ENCODE results near the gene INSL3. TPM values are rescaled to one million over a fixed set of nuclear protein-coding genes. Genes with fewer than 3 reads are reported as not detected.
"Not testable (repeated sequence)": the region's sequence is repeated elsewhere in the genome, so short reads cannot be mapped to it uniquely, and the experiment has no call there.

Gene INSL3
- total RNA-seq, 1 experiment from 2014 or later = 0.57 TPM

- in situ Hi-C loops (cut with HindIII; ENCODE audit: low pct_unique_long_range_greater_than_20kb, low sequenced_read_pairs) = no loop called here
- Histone ChIP-seq H3K27ac (ENCODE audit: low read length) (no peak overlapping the region), H3K4me1 (ENCODE audit: control insufficient read depth, insufficient read depth, low read length) (0 out of 2 replicates have a peak, but pooled peaks cover 3% of the 10 kb centered on the region), H3K27me3 (ENCODE audit: control insufficient read depth, insufficient read depth, low read length) (no peaks in the 10 kb centered on the region), H3K9me3 (ENCODE audit: control insufficient read depth, insufficient read depth, low read depth, low read length) (no peaks in the 10 kb centered on the region), H3K36me3 (ENCODE audit: control insufficient read depth, insufficient read depth, low read length) (no peaks in the 10 kb centered on the region; the same call in 1 of the 2 replicates), H3K4me3 (ENCODE audit: low read depth in 2 of 2, low read length in 2 of 2) (no peak overlapping the region)
- CTCF ChIA-PET = interaction anchor here (0.6 kb wide), 1 partner anchor 282 kb away, joined by 3 read pairs; no protein-coding TSS in a partner anchor
- BruUV-seq (replicated peaks) = no TSS peak
- TF ChIP-seq CTCF (IDR thresholded peaks at IDR 0.05) (no peak), TCF7L2 (IDR thresholded peaks at IDR 0.05; ENCODE audit: low read depth, low read length) (no peak), REST (IDR thresholded peaks at IDR 0.05; ENCODE audit: insufficient read depth in 1 of 2, low read depth in 2 of 2, low read length in 1 of 2) (no peak), SIN3A (IDR thresholded peaks at IDR 0.05; ENCODE audit: borderline replicate concordance, insufficient read depth, low read depth, low read length) (no peak), POLR2AphosphoS5 (IDR thresholded peaks at IDR 0.05; ENCODE audit: low read depth, low read length) (no peak)
- ATAC-seq (peak; percentile 74), DNase-seq (ENCODE audit: low read depth, low spot score) (no peak)
- intact Hi-C loops (cut with micrococcal nuclease; ENCODE audit: unreplicated experiment) = no loop called here
- POLR2A ChIA-PET = no interaction called here
Observed at GRCh38 chr19:17778251-17778967, 42.9 kb downstream of the INSL3 start.

- H3K36me3 ChIP-seq (ENCODE audit: control insufficient read depth, insufficient read depth, low read length); H3K27me3 ChIP-seq (ENCODE audit: control insufficient read depth, insufficient read depth, low read length); H3K27ac ChIP-seq (ENCODE audit: low read length); DNase-seq (ENCODE audit: low read depth, low spot score); BruUV-seq (replicated peaks); intact Hi-C loops (cut with micrococcal nuclease; ENCODE audit: unreplicated experiment); ATAC-seq; H3K9me3 ChIP-seq (ENCODE audit: control insufficient read depth, insufficient read depth, low read depth, low read length); H3K4me3 ChIP-seq (ENCODE audit: low read depth in 2 of 2, low read length in 2 of 2); POLR2A ChIA-PET; H3K4me1 ChIP-seq (ENCODE audit: control insufficient read depth, insufficient read depth, low read length); in situ Hi-C loops (cut with HindIII; ENCODE audit: low pct_unique_long_range_greater_than_20kb, low sequenced_read_pairs): not testable (repeated sequence)
- CTCF ChIA-PET = interaction anchor here (0.6 kb wide), 1 partner anchor 282 kb away, joined by 3 read pairs; no protein-coding TSS in a partner anchor
Observed at GRCh38 chr19:17777840-17778239, 43.5 kb downstream of the INSL3 start.
